Lung (tissue), 12 donors: ENCODE data around the gene ADIPOR2. TPM values are rescaled to one million over a fixed set of nuclear protein-coding genes. Genes with fewer than 3 reads are reported as not detected.
A peak's percentile ranks its signal among the peaks of the same experiment; 100 is the strongest.

Source experiments
- ATAC-seq: fragments of 200-7000 bp; cut with Tn5 transposase; one replicate; pipeline ENCODE4 v1.9.1; 2020; ENCODE audit warnings: moderate number of reproducible peaks; ENCODE audit not compliant: insufficient read depth, low FRiP score
- DNase-seq, 3 donors: peaks; one replicate each; pipeline ENCODE4 v3.0.0-alpha.2; 2013 to 2017
- H3K27ac ChIP-seq, 2 donors: one replicate each; pipeline ENCODE4 v1.5.1; 2013; ENCODE audit warnings: mild to moderate bottlenecking in 2 of 2, moderate library complexity in 2 of 2, control low read depth in 1 of 2, inconsistent platforms in 1 of 2, low read depth in 1 of 2, low read length in 1 of 2
- H3K27me3 ChIP-seq, 3 donors: one replicate each; pipeline ENCODE4 v1.5.1; 2013; ENCODE audit warnings: low read length in 2 of 3; ENCODE audit not compliant: control insufficient read depth in 3 of 3, insufficient read depth in 3 of 3
- H3K36me3 ChIP-seq, 4 donors: one replicate each; pipeline ENCODE4 v1.5.1; 2013; ENCODE audit warnings: low read length in 4 of 4, mild to moderate bottlenecking in 1 of 4, moderate library complexity in 1 of 4; ENCODE audit not compliant: control insufficient read depth in 4 of 4, insufficient read depth in 4 of 4
- H3K4me1 ChIP-seq, 5 donors: one replicate each; pipeline ENCODE4 v1.5.1; 2013; ENCODE audit warnings: low read length in 5 of 5, mild to moderate bottlenecking in 2 of 5, moderate library complexity in 1 of 5; ENCODE audit not compliant: control insufficient read depth in 5 of 5, insufficient read depth in 5 of 5
- H3K4me3 ChIP-seq: one replicate; pipeline ENCODE4 v1.5.1; 2013; ENCODE audit warnings: mild to moderate bottlenecking, control low read depth, moderate library complexity
- H3K9ac ChIP-seq, 2 donors: one replicate each; pipeline ENCODE4 v1.5.1; 2013; ENCODE audit warnings: low read length in 2 of 2, control low read depth in 1 of 2; ENCODE audit not compliant: insufficient read depth in 1 of 2
- H3K9me3 ChIP-seq, 4 donors: one replicate each; pipeline ENCODE4 v1.5.1; 2013; ENCODE audit warnings: low read length in 3 of 4, mild to moderate bottlenecking in 1 of 4, moderate library complexity in 1 of 4; ENCODE audit not compliant: control insufficient read depth in 4 of 4, insufficient read depth in 3 of 4
- WGBS, 2 donors: extraction: QIAGEN DNeasy Blood & Tissue Kit; methylation state at CpG; one replicate each; pipeline ENCODE4 v1.1.7; 2013; 5-methylcytosine and 5-hydroxymethylcytosine counted together
- polyA plus RNA-seq, 2 donors: library from polyadenylated mRNA; stranded (reverse); fragments of 200-250 nt; gene quantifications; one replicate each; pipeline ENCODE4 v1.2.1, GENCODE V29; 2013
- total RNA-seq, 2 donors: library from RNA; depleted of rRNA in 1 of 2; stranded (reverse); fragments of >200 nt in 1 of 2; gene quantifications; one replicate each; pipeline ENCODE4 v1.2.1, GENCODE V29; 2014 to 2021
- TF ChIP-seq, protein P1 (sequence below): IDR thresholded peaks from 2 replicates; pipeline ENCODE4 v1.5.1; 2012; ENCODE audit warnings: mild to moderate bottlenecking; ENCODE audit errors: control extremely low read depth, extremely low read depth
- donor health status: control.
- donor health status: control.
- donor health status: Bipolar disorder and iron deficiency.
- donor health status: healthy.
- donor health status: DM: yes; HTN: yes; CAD: no.

Gene ADIPOR2
- total and polyA plus RNA-seq, 4 donors: 31.9 to 61.1 (median 53.6) TPM

DNA sequence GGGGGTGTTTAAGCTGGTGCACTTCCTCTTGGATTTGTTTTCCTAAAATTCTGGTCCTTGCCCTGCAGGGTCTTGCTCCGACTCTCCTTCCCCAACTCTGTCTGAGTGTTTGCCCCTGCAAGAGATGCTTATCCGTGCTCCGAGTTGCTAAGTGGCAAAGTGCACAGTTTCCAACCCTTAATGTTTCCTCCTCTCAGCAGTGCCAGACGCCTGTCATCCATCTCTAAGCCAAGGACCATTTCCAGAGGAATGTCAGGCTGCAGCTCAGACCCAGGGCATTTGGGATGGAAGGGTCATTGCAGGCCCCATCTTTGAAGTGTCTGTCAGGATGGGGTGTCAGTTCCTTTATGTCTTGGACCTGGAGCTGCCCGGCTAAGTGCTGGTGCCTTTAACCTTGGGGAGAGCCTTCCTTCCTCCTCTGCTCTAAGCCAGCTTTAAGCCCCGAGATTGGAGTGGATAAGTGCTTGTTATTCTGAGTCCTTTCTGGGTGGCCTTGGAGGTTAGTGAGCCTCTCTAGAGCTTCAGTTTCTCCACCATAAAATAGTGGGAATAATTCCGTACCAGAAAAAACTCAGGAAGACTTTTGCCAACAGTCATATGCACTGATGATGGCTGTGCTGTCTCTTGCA is 46.9 kb upstream of the ADIPOR2 start:
- no peaks in the 10 kb centered on the region for H3K27me3 ChIP-seq
- no peak overlapping the region for H3K9ac ChIP-seq
- H3K4me3 ChIP-seq: no peak overlapping the region
- TF ChIP-seq, protein P1, sequence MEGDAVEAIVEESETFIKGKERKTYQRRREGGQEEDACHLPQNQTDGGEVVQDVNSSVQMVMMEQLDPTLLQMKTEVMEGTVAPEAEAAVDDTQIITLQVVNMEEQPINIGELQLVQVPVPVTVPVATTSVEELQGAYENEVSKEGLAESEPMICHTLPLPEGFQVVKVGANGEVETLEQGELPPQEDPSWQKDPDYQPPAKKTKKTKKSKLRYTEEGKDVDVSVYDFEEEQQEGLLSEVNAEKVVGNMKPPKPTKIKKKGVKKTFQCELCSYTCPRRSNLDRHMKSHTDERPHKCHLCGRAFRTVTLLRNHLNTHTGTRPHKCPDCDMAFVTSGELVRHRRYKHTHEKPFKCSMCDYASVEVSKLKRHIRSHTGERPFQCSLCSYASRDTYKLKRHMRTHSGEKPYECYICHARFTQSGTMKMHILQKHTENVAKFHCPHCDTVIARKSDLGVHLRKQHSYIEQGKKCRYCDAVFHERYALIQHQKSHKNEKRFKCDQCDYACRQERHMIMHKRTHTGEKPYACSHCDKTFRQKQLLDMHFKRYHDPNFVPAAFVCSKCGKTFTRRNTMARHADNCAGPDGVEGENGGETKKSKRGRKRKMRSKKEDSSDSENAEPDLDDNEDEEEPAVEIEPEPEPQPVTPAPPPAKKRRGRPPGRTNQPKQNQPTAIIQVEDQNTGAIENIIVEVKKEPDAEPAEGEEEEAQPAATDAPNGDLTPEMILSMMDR: no peak
- peaks cover 0 to 17% (median 7%) of the 10 kb centered on the region in 5 donors for H3K4me1 ChIP-seq
- no peak for ATAC-seq
- H3K9me3 ChIP-seq: no peaks in the 10 kb centered on the region
- DNase-seq: peak in 2 of 3 donors; percentile 35
- WGBS, 2 donors: 60 to 63% methylated on average over 7 of the region's 7 CpGs
- H3K36me3 ChIP-seq: peaks cover 0 to 12% (median 2%) of the 10 kb centered on the region in 4 donors
- no peak overlapping the region for H3K27ac ChIP-seq

DNA sequence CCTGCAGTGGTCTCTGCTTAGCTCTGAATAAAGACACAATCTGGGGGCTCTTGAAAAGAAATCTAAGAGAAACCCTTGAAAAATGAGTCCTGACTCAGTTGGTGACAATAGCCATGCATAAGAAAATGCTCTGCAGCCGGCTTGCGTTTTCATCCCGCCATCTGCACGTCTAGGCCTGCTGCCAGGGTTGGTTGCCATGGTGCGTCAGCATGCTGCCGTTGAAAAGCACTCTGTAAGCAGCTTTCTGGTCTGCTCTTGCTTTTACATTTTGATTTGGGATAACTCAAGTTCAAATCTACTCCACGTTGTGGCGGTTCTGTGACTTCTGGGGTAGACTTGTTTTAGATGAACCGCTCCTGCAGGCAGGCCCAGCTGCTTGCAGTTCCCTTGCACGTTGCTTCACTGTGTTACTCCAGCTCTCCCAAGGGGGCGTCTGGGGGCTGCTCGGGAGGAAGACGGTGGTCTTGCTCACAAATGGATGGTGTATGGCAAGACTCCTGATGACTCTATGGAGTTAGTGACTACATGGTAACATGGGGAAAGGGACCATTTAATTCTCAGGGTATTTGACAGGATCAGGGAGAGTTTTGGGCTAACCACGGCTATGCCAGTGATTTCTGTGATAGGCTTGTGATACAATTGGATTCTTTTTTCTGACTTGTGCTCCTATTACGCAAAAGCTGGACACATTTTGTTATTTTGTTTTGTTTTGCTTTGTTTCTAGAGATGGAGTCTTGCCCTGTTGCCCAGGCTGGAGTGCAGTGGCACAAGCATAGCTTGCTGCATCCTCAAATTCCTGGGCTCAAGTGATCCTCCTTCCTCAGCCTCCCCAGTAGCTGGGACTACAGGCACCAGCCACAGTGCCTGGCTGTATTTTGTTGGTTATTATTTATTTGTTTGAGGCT is 46.1 kb upstream of the ADIPOR2 start:
- H3K27ac ChIP-seq: peak overlapping the region in 1 of 2 donors; percentile 66
- peak overlapping the region in 1 of 2 donors; percentile 67 for H3K9ac ChIP-seq
- H3K4me1 ChIP-seq: peaks cover 0 to 21% (median 7%) of the 10 kb centered on the region in 5 donors
- peak; percentile 47 for ATAC-seq
- WGBS, 2 donors: 55 to 67% methylated on average over 15 of the region's 15 CpGs
- DNase-seq: peak; percentile 95 to 98 (median 97)
- H3K27me3 ChIP-seq: no peaks in the 10 kb centered on the region
- H3K36me3 ChIP-seq: peaks cover 0 to 12% (median 2%) of the 10 kb centered on the region in 4 donors
- no peaks in the 10 kb centered on the region for H3K9me3 ChIP-seq
- H3K4me3 ChIP-seq: no peak overlapping the region
- TF ChIP-seq, protein P1: no peak

DNA sequence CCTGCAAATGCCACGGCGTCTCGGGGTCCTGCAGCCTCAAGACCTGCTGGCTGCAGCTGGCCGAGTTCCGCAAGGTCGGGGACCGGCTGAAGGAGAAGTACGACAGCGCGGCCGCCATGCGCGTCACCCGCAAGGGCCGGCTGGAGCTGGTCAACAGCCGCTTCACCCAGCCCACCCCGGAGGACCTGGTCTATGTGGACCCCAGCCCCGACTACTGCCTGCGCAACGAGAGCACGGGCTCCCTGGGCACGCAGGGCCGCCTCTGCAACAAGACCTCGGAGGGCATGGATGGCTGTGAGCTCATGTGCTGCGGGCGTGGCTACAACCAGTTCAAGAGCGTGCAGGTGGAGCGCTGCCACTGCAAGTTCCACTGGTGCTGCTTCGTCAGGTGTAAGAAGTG is 45.1 kb upstream of the ADIPOR2 start:
- Histone ChIP-seq H3K27me3 (no peaks in the 10 kb centered on the region), H3K27ac (no peak overlapping the region), H3K36me3 (peaks cover 0 to 12% (median 2%) of the 10 kb centered on the region in 4 donors), H3K9me3 (no peaks in the 10 kb centered on the region), H3K4me3 (no peak overlapping the region), H3K4me1 (peaks cover 3 to 32% (median 7%) of the 10 kb centered on the region in 5 donors), H3K9ac (no peak overlapping the region)
- DNase-seq: no peak
- 97% methylated on average over 29 of the region's 29 CpGs for WGBS, 2 donors
- ATAC-seq: no peak
- TF ChIP-seq, protein P1: no peak
